SU-DHL-6 (cell line): ENCODE measurements around the gene MAPKAPK2.

Source experiments
- H2AFZ ChIP-seq: fragments of 200-600 bp; sonication (generic); 2 replicates; pipeline ENCODE4 v1.6.1; 2014; ENCODE audit warnings: low read depth, mild to moderate bottlenecking, moderate library complexity, mixed read lengths, antibody characterized with exemption, low read length; ENCODE audit not compliant: severe bottlenecking
- H3F3A ChIP-seq: fragments of 200-600 bp; shearing (Covaris generic); 2 replicates; pipeline ENCODE4 v1.6.0; 2016; ENCODE audit warnings: antibody characterized with exemption, mild to moderate bottlenecking; ENCODE audit not compliant: insufficient read depth
- H3K27ac ChIP-seq: fragments of 200-600 bp; sonication (generic); 2 replicates; pipeline ENCODE4 v1.5.1; 2016; ENCODE audit warnings: low read depth, mild to moderate bottlenecking, low read length, moderate library complexity, mixed read lengths
- H3K27me3 ChIP-seq: fragments of 200-600 bp; sonication (generic), shearing (Covaris generic); 2 replicates; pipeline ENCODE4 v1.6.0; 2014; ENCODE audit warnings: mild to moderate bottlenecking, low read length
- H3K36me3 ChIP-seq: fragments of 200-600 bp; sonication (generic); 2 replicates; pipeline ENCODE4 v1.6.1; 2014; ENCODE audit warnings: mild to moderate bottlenecking, low read length, mixed read lengths
- H3K4me2 ChIP-seq: fragments of 300-600, 200-600 bp; shearing (Covaris generic), sonication (generic); 2 replicates; pipeline ENCODE4 v1.6.0; 2014; ENCODE audit warnings: low read length, low read depth, mild to moderate bottlenecking; ENCODE audit not compliant: poor library complexity, severe bottlenecking
- H3K4me3 ChIP-seq: fragments of 200-600 bp; sonication (generic); 2 replicates; pipeline ENCODE4 v1.5.1; 2014; ENCODE audit warnings: antibody characterized with exemption, low read length, mild to moderate bottlenecking, mixed read lengths; ENCODE audit not compliant: insufficient read depth, poor library complexity, severe bottlenecking
- H3K79me2 ChIP-seq: fragments of 200-600 bp; sonication (generic); 2 replicates; pipeline ENCODE4 v1.6.1; 2014; ENCODE audit warnings: mild to moderate bottlenecking, low read length, moderate library complexity; ENCODE audit not compliant: insufficient read depth
- H3K9ac ChIP-seq: fragments of 200-600 bp; sonication (generic); 2 replicates; pipeline ENCODE4 v1.7.0; 2014; ENCODE audit warnings: mild to moderate bottlenecking, low read length
- H3K9me2 ChIP-seq: fragments of 200-600 bp; sonication (generic); replicated peaks from 2 replicates; pipeline ENCODE4 v1.6.1; 2014; ENCODE audit warnings: low read length; ENCODE audit not compliant: insufficient read depth
- H3K9me3 ChIP-seq: fragments of 200-600 bp; sonication (generic); 2 replicates; pipeline ENCODE4 v1.6.1; 2014; ENCODE audit warnings: low read length, mixed read lengths; ENCODE audit not compliant: insufficient read depth
- H4K20me1 ChIP-seq: fragments of 200-600 bp; sonication (generic); 2 replicates; pipeline ENCODE4 v1.6.1; 2014; ENCODE audit warnings: low read depth, mild to moderate bottlenecking, antibody characterized with exemption, low read length, moderate library complexity, mixed read lengths
- CTCF ChIP-seq: fragments of 200-600 bp; sonication (generic); IDR thresholded peaks from one replicate; pipeline ENCODE4 v1.5.1; 2017; ENCODE audit warnings: antibody characterized with exemption, mild to moderate bottlenecking, low read length, moderate library complexity; ENCODE audit not compliant: insufficient read depth, poor library complexity, severe bottlenecking
- EZH2phosphoT487 ChIP-seq: fragments of 200-600 bp; sonication (generic), shearing (Covaris generic); conservative IDR thresholded peaks from 2 replicates; pipeline ENCODE4 v1.6.1; 2018; ENCODE audit warnings: mild to moderate bottlenecking, antibody characterized with exemption, low read length, moderate library complexity, mixed read lengths

MAPKAPK2 gene

GRCh38 chr1:206690516-206690915 lies 5.8 kb downstream of the MAPKAPK2 start:
- Histone ChIP-seq H3K79me2 (no peaks in the 10 kb centered on the region), H3K4me2 (no peak overlapping the region), H3K9me2 (no peaks in the 10 kb centered on the region), H3K27ac (no peak overlapping the region), H3K9me3 (no peaks in the 10 kb centered on the region), H3K27me3 (no peaks in the 10 kb centered on the region), H3K9ac (no peak overlapping the region), H3K36me3 (no peaks in the 10 kb centered on the region), H2AFZ (no peak overlapping the region), H3K4me3 (no peak overlapping the region), H3F3A (peaks cover 12% of the 10 kb centered on the region; the same call in 1 of the 2 replicates), H4K20me1 (peaks cover 5% of the 10 kb centered on the region; the same call in 1 of the 2 replicates)
- TF ChIP-seq EZH2phosphoT487 = no peak
- no peak for TF ChIP-seq CTCF

GRCh38 chr1:206691604-206692003 lies 6.9 kb downstream of the MAPKAPK2 start:
- Histone ChIP-seq H3K9me3 (no peaks in the 10 kb centered on the region), H3K9me2 (no peaks in the 10 kb centered on the region), H3K27me3 (no peaks in the 10 kb centered on the region), H3K4me2 (no peak overlapping the region), H3F3A (peaks cover 6% of the 10 kb centered on the region; the same call in 1 of the 2 replicates), H2AFZ (no peak overlapping the region), H3K79me2 (no peaks in the 10 kb centered on the region), H3K9ac (no peak overlapping the region), H3K4me3 (no peak overlapping the region), H3K27ac (no peak overlapping the region), H4K20me1 (peaks cover 5% of the 10 kb centered on the region; the same call in 1 of the 2 replicates), H3K36me3 (no peaks in the 10 kb centered on the region)
- TF ChIP-seq EZH2phosphoT487 (no peak), CTCF (no peak)

DNA sequence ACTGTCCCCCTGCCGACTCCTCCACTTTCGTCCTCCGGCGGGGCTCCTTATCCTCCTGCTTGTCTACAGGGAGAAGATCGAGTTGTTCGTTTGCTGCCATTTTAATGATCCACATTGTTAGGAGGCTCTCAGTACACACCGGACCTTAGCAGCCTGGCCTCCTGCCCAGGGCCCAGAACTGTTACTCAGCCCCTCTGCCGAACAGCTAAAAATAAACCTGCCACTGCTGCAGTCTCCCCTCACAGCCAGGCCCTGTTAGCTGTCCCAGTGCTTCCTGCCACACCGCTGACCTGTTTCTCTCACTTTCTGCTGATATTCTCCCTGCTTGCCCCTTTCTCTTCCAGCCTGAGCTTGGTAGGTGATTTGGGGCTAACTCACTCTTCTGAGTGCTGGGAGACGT lies 8.3 kb downstream of the MAPKAPK2 start:
- no peak overlapping the region for H3K4me2 ChIP-seq
- H3K27ac ChIP-seq = no peak overlapping the region
- no peaks in the 10 kb centered on the region for H3K9me2 ChIP-seq
- TF ChIP-seq EZH2phosphoT487 = no peak
- TF ChIP-seq CTCF = no peak
- no peak overlapping the region for H3K4me3 ChIP-seq
- H3K36me3 ChIP-seq = no peaks in the 10 kb centered on the region
- no peaks in the 10 kb centered on the region for H3K79me2 ChIP-seq
- H4K20me1 ChIP-seq = peaks cover 3% of the 10 kb centered on the region; the same call in 1 of the 2 replicates
- no peaks in the 10 kb centered on the region for H3K27me3 ChIP-seq
- H3K9ac ChIP-seq = no peak overlapping the region
- H3K9me3 ChIP-seq = no peaks in the 10 kb centered on the region
- no peak overlapping the region for H2AFZ ChIP-seq
- H3F3A ChIP-seq = no peaks in the 10 kb centered on the region

- Histone ChIP-seq H3F3A (no peaks in the 10 kb centered on the region), H3K27me3 (no peaks in the 10 kb centered on the region), H3K36me3 (no peaks in the 10 kb centered on the region), H3K9me3 (no peaks in the 10 kb centered on the region), H3K4me2 (no peak overlapping the region), H3K27ac (no peak overlapping the region), H3K9ac (no peak overlapping the region), H3K79me2 (no peaks in the 10 kb centered on the region; the same call in 1 of the 2 replicates), H3K9me2 (no peaks in the 10 kb centered on the region), H3K4me3 (no peak overlapping the region), H4K20me1 (peaks cover 4% of the 10 kb centered on the region; the same call in 1 of the 2 replicates), H2AFZ (no peak overlapping the region)
- no peak for TF ChIP-seq CTCF
- no peak for TF ChIP-seq EZH2phosphoT487
Observed at GRCh38 chr1:206693592-206693991, 8.9 kb downstream of the MAPKAPK2 start.
